Ishikawa (cell line): ENCODE measurements around the gene C16orf74.

Experiments used
- CEBPB ChIP-seq: IDR thresholded peaks from 2 replicates; pipeline ENCODE4 v1.6.1; 2012
- CREB1 ChIP-seq: IDR thresholded peaks from 2 replicates; pipeline ENCODE4 v1.6.1; 2012; ENCODE audit warnings: low read depth
- EGR1 ChIP-seq: IDR thresholded peaks from 2 replicates; pipeline ENCODE4 v1.6.1; 2012
- EP300 ChIP-seq: IDR thresholded peaks from 2 replicates; pipeline ENCODE4 v1.6.1; 2012; ENCODE audit warnings: borderline replicate concordance
- FOXM1 ChIP-seq: IDR thresholded peaks from 2 replicates; pipeline ENCODE4 v1.6.1; 2012; ENCODE audit warnings: low read depth, borderline replicate concordance
- NFIC ChIP-seq: IDR thresholded peaks from 2 replicates; pipeline ENCODE4 v1.6.1; 2012
- RAD21 ChIP-seq: IDR thresholded peaks from 2 replicates; pipeline ENCODE4 v1.6.1; 2012; ENCODE audit warnings: low read depth
- TAF1 ChIP-seq: IDR thresholded peaks from 2 replicates; pipeline ENCODE4 v1.6.1; 2012; ENCODE audit warnings: low read depth, mild to moderate bottlenecking
- TCF12 ChIP-seq: IDR thresholded peaks from 2 replicates; pipeline ENCODE4 v1.6.1; 2012; ENCODE audit warnings: low read depth
- TEAD4 ChIP-seq: IDR thresholded peaks from 2 replicates; pipeline ENCODE4 v1.6.1; 2012
- YY1 ChIP-seq: IDR thresholded peaks from 2 replicates; pipeline ENCODE4 v1.6.1; 2012; ENCODE audit warnings: low read depth
- ZBTB7A ChIP-seq: IDR thresholded peaks from 2 replicates; pipeline ENCODE4 v1.6.1; 2012; ENCODE audit warnings: low read depth
- TF ChIP-seq, protein P1 (sequence below): IDR thresholded peaks from 2 replicates; pipeline ENCODE4 v1.6.1; 2012
- TF ChIP-seq, protein P2 (sequence below): IDR thresholded peaks from 2 replicates; pipeline ENCODE4 v1.6.1; 2012
- TF ChIP-seq, protein P3 (sequence below): IDR thresholded peaks from 2 replicates; pipeline ENCODE4 v1.6.1; 2012; ENCODE audit warnings: low read depth, mild to moderate bottlenecking

The C16orf74 gene

DNA sequence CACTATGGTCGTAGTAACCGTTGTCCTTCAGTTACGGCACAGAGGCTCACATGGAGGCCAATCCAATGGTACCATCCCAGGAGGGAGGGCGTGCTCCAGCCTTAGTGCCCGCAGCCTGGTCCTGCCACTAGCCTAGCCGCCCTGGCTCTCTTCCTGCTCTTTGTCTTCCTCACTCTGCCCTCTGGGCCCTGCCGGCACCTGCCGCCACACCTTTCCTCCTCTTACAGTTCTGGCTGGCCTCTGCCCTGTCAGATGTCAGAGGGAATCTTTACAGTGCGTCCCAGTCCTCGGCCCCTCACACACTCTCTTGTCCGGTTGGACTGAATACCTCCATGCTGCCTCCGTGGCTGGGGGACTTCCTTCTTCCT is 85.5 kb downstream of the C16orf74 start:
- TF ChIP-seq YY1 (no peak), RAD21 (no peak)

DNA sequence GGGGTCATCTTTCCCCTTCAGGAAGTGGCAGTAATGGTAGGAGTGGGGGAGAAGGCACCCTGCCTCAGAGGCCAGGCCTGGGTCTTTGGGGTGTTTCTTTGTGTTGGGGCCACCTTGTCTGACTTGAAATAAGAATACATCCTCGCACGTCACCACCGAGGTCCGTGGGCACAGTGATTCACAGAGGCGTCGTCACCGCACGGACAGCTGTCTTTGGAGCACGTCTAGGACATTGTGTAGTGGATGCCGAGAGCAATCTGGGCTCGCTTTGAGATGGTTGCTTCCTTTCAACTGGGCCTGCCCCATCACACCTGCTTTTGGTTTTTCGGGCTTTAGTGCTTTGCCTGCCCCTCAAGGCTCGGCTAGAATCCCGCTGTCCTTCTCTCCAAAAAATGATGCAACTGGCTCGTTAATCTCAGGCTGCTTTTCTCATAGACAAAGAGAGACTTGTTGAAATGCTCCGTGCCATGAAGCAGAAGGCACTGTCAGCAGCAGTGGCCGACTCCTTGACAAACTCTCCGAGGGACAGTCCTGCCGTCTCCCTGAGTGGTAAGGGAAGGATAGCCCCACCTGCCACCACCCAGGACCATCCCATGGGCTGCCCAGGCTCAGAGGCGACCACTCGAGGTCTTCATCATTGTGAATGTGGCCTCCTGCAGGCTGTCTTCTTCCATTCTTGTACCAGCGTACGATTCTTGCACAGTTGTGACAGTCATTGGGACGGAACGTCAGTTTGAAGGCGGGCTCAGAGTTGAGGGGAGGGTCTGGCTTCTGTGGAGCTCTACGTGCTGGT is 86.1 kb downstream of the C16orf74 start:
- TF ChIP-seq CREB1, result no peak
- TF ChIP-seq FOXM1, result no peak
- TF ChIP-seq CEBPB, result no peak
- TF ChIP-seq EP300, result no peak
- TF ChIP-seq, protein P1, sequence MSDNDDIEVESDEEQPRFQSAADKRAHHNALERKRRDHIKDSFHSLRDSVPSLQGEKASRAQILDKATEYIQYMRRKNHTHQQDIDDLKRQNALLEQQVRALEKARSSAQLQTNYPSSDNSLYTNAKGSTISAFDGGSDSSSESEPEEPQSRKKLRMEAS, result no peak
- TF ChIP-seq NFIC, result no peak
- TF ChIP-seq RAD21, result no peak
- no peak for TF ChIP-seq YY1
- no peak for TF ChIP-seq TAF1
- no peak for TF ChIP-seq TCF12
- TF ChIP-seq, protein P2, sequence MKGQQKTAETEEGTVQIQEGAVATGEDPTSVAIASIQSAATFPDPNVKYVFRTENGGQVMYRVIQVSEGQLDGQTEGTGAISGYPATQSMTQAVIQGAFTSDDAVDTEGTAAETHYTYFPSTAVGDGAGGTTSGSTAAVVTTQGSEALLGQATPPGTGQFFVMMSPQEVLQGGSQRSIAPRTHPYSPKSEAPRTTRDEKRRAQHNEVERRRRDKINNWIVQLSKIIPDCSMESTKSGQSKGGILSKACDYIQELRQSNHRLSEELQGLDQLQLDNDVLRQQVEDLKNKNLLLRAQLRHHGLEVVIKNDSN, result no peak
- no peak for TF ChIP-seq EGR1
- TF ChIP-seq, protein P3, sequence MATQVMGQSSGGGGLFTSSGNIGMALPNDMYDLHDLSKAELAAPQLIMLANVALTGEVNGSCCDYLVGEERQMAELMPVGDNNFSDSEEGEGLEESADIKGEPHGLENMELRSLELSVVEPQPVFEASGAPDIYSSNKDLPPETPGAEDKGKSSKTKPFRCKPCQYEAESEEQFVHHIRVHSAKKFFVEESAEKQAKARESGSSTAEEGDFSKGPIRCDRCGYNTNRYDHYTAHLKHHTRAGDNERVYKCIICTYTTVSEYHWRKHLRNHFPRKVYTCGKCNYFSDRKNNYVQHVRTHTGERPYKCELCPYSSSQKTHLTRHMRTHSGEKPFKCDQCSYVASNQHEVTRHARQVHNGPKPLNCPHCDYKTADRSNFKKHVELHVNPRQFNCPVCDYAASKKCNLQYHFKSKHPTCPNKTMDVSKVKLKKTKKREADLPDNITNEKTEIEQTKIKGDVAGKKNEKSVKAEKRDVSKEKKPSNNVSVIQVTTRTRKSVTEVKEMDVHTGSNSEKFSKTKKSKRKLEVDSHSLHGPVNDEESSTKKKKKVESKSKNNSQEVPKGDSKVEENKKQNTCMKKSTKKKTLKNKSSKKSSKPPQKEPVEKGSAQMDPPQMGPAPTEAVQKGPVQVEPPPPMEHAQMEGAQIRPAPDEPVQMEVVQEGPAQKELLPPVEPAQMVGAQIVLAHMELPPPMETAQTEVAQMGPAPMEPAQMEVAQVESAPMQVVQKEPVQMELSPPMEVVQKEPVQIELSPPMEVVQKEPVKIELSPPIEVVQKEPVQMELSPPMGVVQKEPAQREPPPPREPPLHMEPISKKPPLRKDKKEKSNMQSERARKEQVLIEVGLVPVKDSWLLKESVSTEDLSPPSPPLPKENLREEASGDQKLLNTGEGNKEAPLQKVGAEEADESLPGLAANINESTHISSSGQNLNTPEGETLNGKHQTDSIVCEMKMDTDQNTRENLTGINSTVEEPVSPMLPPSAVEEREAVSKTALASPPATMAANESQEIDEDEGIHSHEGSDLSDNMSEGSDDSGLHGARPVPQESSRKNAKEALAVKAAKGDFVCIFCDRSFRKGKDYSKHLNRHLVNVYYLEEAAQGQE, result no peak
- no peak for TF ChIP-seq ZBTB7A
- no peak for TF ChIP-seq TEAD4

DNA sequence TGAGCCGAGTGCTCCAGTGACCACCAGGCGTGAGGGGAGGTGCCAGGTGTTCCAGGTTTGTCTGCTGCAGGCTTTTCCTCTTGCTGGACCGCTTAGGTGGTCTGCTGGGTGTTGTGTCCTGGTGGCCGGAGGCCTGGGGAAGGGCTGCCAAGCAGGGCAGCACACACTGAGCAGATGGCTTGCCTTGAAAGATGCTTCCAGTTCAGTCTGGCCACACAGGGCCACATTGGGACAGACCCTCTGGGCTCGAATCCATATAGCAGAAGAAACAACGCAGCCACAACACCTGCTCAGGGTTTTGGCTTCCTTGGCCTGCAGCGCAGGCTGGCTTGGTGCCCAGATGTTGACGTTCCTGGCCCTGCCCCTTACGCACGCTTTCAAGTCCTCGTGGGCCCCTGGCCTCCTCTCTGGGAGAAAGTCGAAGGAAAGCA is 87.0 kb downstream of the C16orf74 start:
- TF ChIP-seq EP300 (no peak), TAF1 (no peak), NFIC (no peak), EGR1 (no peak), RAD21 (no peak), CEBPB (no peak), TEAD4 (no peak), ZBTB7A (no peak), YY1 (no peak), CREB1 (no peak), TCF12 (no peak), FOXM1 (no peak)
- TF ChIP-seq, protein P2, result no peak
- TF ChIP-seq, protein P3, result no peak
- TF ChIP-seq, protein P1, result no peak

DNA sequence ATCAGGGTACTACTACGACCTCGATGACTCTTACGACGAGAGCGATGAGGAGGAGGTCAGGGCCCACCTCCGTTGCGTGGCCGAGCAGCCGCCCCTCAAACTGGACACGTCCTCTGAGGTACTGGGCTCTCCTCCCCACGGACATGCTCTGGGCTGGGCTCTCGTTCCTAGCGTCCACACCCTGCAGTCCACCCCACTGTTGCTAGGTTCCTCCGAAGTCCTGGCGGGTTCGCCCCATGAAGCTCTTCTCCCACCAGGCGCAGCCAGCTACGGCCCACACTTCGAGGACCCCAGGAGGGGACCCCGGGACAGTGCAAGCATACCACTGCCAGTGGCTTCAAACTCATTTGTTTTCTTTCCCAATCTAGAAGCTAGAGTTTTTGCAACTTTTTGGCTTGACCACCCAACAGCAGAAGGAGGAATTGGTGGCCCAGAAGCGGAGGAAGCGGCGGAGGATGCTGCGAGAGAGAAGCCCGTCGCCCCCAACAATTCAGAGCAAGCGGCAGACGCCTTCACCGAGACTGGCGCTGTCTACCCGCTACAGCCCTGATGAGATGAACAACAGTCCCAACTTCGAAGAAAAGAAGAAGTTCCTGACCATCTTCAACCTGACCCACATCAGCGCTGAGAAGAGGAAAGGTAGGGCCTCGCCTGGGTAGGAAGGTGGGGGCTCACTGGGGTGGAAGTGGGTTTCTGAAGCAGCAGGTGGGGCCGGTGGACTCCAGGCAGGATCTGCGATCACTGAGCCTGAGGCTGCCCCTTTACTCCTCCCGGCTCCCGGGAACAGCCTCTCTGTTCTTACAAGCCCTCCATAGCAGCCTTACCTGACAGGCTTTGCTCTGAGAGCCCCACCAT is 87.7 kb downstream of the C16orf74 start:
- no peak for TF ChIP-seq CREB1
- no peak for TF ChIP-seq EP300
- TF ChIP-seq, protein P3, result no peak
